ENCODE data around the gene CDK5. TPM values are rescaled to one million over a fixed set of nuclear protein-coding genes. Genes with fewer than 3 reads are reported as not detected.
A peak's percentile ranks its signal among the peaks of the same experiment; 100 is the strongest.

Gene CDK5
- polyA plus RNA-seq, 1 donor: 12.8 TPM

GRCh38 chr7:151087245-151088018, 29.7 kb upstream of the CDK5 start:
- Histone ChIP-seq H3K4me3 (ENCODE audit: low read length) (peak overlapping the region; percentile 72), H3K27me3 (ENCODE audit: control insufficient read depth, insufficient read depth, low read length) (no peaks in the 10 kb centered on the region), H3K27ac (ENCODE audit: low read length) (peak overlapping the region; percentile 48), H3K4me1 (ENCODE audit: control insufficient read depth, insufficient read depth, low read length) (peaks cover 40% of the 10 kb centered on the region), H3K9me3 (ENCODE audit: control insufficient read depth, low read depth, low read length) (no peaks in the 10 kb centered on the region), H3K36me3 (ENCODE audit: control insufficient read depth, insufficient read depth, low read length) (peaks cover 2% of the 10 kb centered on the region)
- peak in 1 of 2 donors; percentile 71 for DNase-seq
- no CpG with 5 or more reads among the region's 70 CpGs for WGBS (ENCODE audit: insufficient coverage, low lambda C conversion rate)

- H3K9me3 ChIP-seq (ENCODE audit: control insufficient read depth, low read depth, low read length): no peaks in the 10 kb centered on the region
- no peaks in the 10 kb centered on the region for H3K27me3 ChIP-seq (ENCODE audit: control insufficient read depth, insufficient read depth, low read length)
- peaks cover 46% of the 10 kb centered on the region for H3K4me1 ChIP-seq (ENCODE audit: control insufficient read depth, insufficient read depth, low read length)
- H3K27ac ChIP-seq (ENCODE audit: low read length): peak overlapping the region; percentile 41
- H3K36me3 ChIP-seq (ENCODE audit: control insufficient read depth, insufficient read depth, low read length): no peaks in the 10 kb centered on the region
- peak in 1 of 2 donors; percentile 49 for DNase-seq
- no CpG with 5 or more reads among the region's 56 CpGs for whole genome bisulfite sequencing (ENCODE audit: insufficient coverage, low lambda C conversion rate)
- H3K4me3 ChIP-seq (ENCODE audit: low read length): peak overlapping the region; percentile 72
Observed at GRCh38 chr7:151086802-151087244, 29.1 kb upstream of the CDK5 start.

- no peaks in the 10 kb centered on the region for H3K9me3 ChIP-seq (ENCODE audit: control insufficient read depth, low read depth, low read length)
- H3K27ac ChIP-seq (ENCODE audit: low read length): peak within 1 kb of the TSS; percentile 77
- no CpG with 5 or more reads among the region's 84 CpGs for WGBS (ENCODE audit: insufficient coverage, low lambda C conversion rate)
- H3K27me3 ChIP-seq (ENCODE audit: control insufficient read depth, insufficient read depth, low read length): no peaks in the 10 kb centered on the region
- no peaks in the 10 kb centered on the region for H3K36me3 ChIP-seq (ENCODE audit: control insufficient read depth, insufficient read depth, low read length)
- peaks cover 42% of the 10 kb centered on the region for H3K4me1 ChIP-seq (ENCODE audit: control insufficient read depth, insufficient read depth, low read length)
- peak within 1 kb of the TSS; percentile 72 for H3K4me3 ChIP-seq (ENCODE audit: low read length)
- peak; percentile 67 to 85 for DNase-seq
Observed at GRCh38 chr7:151085691-151086620, 28.3 kb upstream of the CDK5 start, which contains the start of gene AGAP3. AGAP3 (plus strand) TSS chr7:151086475; CDS start chr7:151086742, 267 bp downstream.

GRCh38 chr7:151085329-151085690, 27.6 kb upstream of the CDK5 start:
- no peak for DNase-seq
- Histone ChIP-seq H3K4me3 (ENCODE audit: low read length) (peak overlapping the region; percentile 64), H3K27me3 (ENCODE audit: control insufficient read depth, insufficient read depth, low read length) (no peaks in the 10 kb centered on the region), H3K9me3 (ENCODE audit: control insufficient read depth, low read depth, low read length) (no peaks in the 10 kb centered on the region), H3K36me3 (ENCODE audit: control insufficient read depth, insufficient read depth, low read length) (no peaks in the 10 kb centered on the region), H3K4me1 (ENCODE audit: control insufficient read depth, insufficient read depth, low read length) (peaks cover 42% of the 10 kb centered on the region), H3K27ac (ENCODE audit: low read length) (peak overlapping the region; percentile 77)
- no CpG with 5 or more reads among the region's 5 CpGs for WGBS (ENCODE audit: insufficient coverage, low lambda C conversion rate)

- no peaks in the 10 kb centered on the region for H3K9me3 ChIP-seq (ENCODE audit: control insufficient read depth, low read depth, low read length)
- WGBS (ENCODE audit: insufficient coverage, low lambda C conversion rate): 20% methylated on average over 1 of the region's 3 CpGs
- no peaks in the 10 kb centered on the region for H3K36me3 ChIP-seq (ENCODE audit: control insufficient read depth, insufficient read depth, low read length)
- H3K27me3 ChIP-seq (ENCODE audit: control insufficient read depth, insufficient read depth, low read length): no peaks in the 10 kb centered on the region
- H3K4me3 ChIP-seq (ENCODE audit: low read length): peak overlapping the region; percentile 59
- no peak for DNase-seq
- H3K27ac ChIP-seq (ENCODE audit: low read length): peak overlapping the region; percentile 41
- H3K4me1 ChIP-seq (ENCODE audit: control insufficient read depth, insufficient read depth, low read length): peaks cover 44% of the 10 kb centered on the region
Observed at GRCh38 chr7:151083824-151084160, 26.1 kb upstream of the CDK5 start.

- Histone ChIP-seq H3K36me3 (ENCODE audit: control insufficient read depth, insufficient read depth, low read length) (no peaks in the 10 kb centered on the region), H3K27me3 (ENCODE audit: control insufficient read depth, insufficient read depth, low read length) (no peaks in the 10 kb centered on the region), H3K4me3 (ENCODE audit: low read length) (peak within 1 kb of the TSS; percentile 59), H3K27ac (ENCODE audit: low read length) (peak within 1 kb of the TSS; percentile 96), H3K4me1 (ENCODE audit: control insufficient read depth, insufficient read depth, low read length) (peaks cover 47% of the 10 kb centered on the region), H3K9me3 (ENCODE audit: control insufficient read depth, low read depth, low read length) (no peaks in the 10 kb centered on the region)
- peak in 1 of 2 donors; percentile 83 for DNase-seq
- WGBS (ENCODE audit: insufficient coverage, low lambda C conversion rate): no CpG with 5 or more reads among the region's 69 CpGs
Observed at GRCh38 chr7:151083071-151083823, 25.6 kb upstream of the CDK5 start, which contains the start of gene TMUB1. TMUB1 (minus strand) TSS chr7:151083493; CDS start chr7:151082563, 930 bp downstream.

- Histone ChIP-seq H3K4me1 (ENCODE audit: control insufficient read depth, insufficient read depth, low read length) (peaks cover 46% of the 10 kb centered on the region), H3K9me3 (ENCODE audit: control insufficient read depth, low read depth, low read length) (no peaks in the 10 kb centered on the region), H3K36me3 (ENCODE audit: control insufficient read depth, insufficient read depth, low read length) (peaks cover 2% of the 10 kb centered on the region), H3K27ac (ENCODE audit: low read length) (peak overlapping the region; percentile 96), H3K27me3 (ENCODE audit: control insufficient read depth, insufficient read depth, low read length) (no peaks in the 10 kb centered on the region), H3K4me3 (ENCODE audit: low read length) (peak overlapping the region; percentile 59)
- no CpG with 5 or more reads among the region's 42 CpGs for WGBS (ENCODE audit: insufficient coverage, low lambda C conversion rate)
- no peak for DNase-seq
Observed at GRCh38 chr7:151082141-151083070, 24.7 kb upstream of the CDK5 start.

GRCh38 chr7:151081170-151082101, 23.7 kb upstream of the CDK5 start:
- H3K27me3 ChIP-seq (ENCODE audit: control insufficient read depth, insufficient read depth, low read length): no peaks in the 10 kb centered on the region
- DNase-seq: peak in 1 of 2 donors; percentile 83
- peaks cover 56% of the 10 kb centered on the region for H3K4me1 ChIP-seq (ENCODE audit: control insufficient read depth, insufficient read depth, low read length)
- H3K27ac ChIP-seq (ENCODE audit: low read length): peak overlapping the region; percentile 96
- H3K4me3 ChIP-seq (ENCODE audit: low read length): peak overlapping the region; percentile 98
- H3K36me3 ChIP-seq (ENCODE audit: control insufficient read depth, insufficient read depth, low read length): peaks cover 11% of the 10 kb centered on the region
- no CpG with 5 or more reads among the region's 64 CpGs for WGBS (ENCODE audit: insufficient coverage, low lambda C conversion rate)
- no peaks in the 10 kb centered on the region for H3K9me3 ChIP-seq (ENCODE audit: control insufficient read depth, low read depth, low read length)

All from large intestine (tissue), 3 donors.